IPS DF 4.7 (cell line): ENCODE measurements around the gene METTL16.
"Not testable (repeated sequence)": the region's sequence is repeated elsewhere in the genome, so short reads cannot be mapped to it uniquely, and the experiment has no call there.

ENCODE experiments used
- DNase-seq: peaks from one replicate; pipeline ENCODE4 v3.0.0-alpha.2; 2013; ENCODE audit warnings: low spot score; ENCODE audit errors: extremely low read depth

The METTL16 gene

DNA sequence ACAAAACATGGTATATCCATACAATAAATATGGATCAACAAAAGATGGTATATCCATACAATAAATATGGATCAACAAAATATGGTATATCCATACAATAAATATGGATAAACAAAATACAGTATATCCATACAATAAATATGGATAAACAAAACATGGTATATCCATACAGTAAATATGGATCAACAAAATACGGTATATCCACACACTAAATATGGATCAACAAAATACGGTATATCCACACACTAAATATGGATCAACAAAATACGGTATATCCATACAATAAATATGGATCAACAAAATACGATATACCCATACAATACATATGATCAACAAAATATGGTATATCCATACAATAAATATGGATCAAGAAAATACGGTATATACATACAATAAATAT lies 8.1 kb downstream of the METTL16 start:
- DNase-seq: no peak

DNA sequence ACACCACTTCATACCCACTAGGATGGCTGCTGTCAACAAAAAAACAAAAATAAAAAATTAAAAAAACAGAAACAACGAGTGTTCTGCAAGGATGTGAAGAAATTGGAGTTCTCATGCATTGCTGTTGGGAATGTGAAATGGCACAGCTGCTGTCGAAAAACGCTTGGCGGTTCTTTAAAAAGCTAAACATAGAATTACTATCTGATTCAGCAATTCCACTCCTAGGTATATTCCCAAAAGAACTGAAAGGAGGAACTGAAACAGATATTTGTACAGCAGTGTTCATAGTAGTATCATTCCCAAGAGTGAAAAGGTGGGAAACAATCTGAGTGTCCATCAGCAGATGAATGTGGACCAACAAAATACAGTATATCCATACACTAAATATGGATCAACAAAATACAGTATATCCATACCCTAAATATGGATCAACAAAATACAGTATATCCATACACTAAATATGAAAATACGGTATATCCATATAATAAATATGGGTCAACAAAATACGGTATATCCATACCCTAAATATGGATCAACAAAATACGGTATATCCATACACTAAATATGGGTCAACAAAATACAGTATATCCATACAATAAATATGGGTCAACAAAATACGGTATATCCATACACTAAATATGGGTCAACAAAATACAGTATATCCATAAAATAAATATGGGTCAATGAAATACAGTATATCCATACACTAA lies 8.7 kb downstream of the METTL16 start:
- no peak for DNase-seq

DNA sequence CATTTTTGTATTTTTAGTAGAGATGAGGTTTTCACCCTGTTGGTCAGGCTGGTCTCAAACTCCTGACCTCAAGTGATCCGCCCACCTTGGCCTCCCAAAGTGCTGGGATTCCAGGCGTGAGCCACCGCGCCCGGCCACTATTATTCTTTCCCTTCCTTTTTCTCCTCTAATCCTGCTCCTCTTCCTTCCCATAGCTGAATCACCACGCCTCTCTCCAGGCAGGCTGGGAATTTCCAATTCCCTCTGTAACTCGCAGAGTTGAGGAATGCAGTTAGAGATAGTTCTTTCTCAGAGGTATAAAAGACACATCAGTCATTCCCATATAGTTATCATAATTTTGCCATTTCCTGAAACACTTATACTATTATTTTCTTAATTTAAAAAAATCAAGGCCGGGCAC lies 11.2 kb downstream of the METTL16 start:
- no peak for DNase-seq

DNA sequence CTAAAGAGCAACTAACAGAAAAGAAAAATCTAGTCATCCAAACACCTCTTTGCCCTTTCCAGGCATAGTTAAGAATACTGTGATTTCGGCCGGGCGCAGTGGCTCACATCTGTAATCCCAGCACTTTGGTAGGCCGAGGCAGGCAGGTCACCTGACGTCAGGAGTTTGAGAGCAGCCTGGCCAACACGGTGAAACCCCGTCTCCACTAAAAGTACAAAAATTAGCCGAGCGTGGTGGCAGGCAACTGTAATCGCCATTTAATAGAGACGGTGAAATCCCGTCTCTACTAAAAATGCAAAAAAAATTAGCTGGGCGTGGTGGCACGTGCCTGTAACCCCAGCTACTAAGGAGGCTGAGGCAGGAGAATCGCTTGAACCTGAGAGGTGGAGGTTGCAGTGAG lies 22.4 kb downstream of the METTL16 start:
- DNase-seq: not testable (repeated sequence)

DNA sequence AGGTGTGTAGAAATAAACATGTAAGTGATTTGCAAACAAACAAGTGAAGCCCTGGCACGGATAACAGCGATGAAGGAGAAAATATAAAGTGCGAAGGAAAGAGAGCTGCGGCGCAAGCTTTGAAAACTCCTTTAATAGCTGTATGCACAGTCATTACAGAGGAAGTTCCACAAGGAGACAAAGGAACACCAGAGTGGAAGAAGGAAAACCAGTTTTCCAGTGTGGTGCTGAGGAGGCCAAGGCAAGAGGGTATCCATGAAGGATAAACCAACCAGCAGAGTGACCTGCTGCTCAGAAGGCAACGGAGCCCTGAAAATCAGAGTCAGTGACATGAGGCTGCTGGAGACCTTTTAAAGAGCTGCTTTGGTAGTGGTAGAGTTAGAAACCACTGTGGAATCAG lies 24.4 kb downstream of the METTL16 start:
- no peak for DNase-seq

DNA sequence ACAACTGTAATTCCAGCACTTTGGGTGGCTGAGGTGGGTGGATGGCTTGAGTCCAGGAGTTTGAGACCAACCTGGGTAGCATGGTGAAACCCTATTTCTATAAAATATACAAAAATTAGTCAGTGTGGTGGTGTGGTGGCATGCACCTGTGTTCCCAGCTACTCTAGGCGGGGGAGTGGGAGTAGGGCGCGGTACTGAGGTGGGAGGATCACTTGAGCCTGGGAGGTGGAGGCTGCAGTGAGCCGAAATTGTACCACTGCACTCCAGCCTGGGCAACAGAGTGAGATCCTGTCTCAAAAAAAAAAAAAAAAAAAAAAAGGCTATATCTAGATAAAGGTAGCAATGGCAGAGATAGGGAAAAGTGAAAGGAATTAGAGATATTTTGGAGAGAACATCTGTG lies 25.0 kb downstream of the METTL16 start:
- not testable (repeated sequence) for DNase-seq

DNA sequence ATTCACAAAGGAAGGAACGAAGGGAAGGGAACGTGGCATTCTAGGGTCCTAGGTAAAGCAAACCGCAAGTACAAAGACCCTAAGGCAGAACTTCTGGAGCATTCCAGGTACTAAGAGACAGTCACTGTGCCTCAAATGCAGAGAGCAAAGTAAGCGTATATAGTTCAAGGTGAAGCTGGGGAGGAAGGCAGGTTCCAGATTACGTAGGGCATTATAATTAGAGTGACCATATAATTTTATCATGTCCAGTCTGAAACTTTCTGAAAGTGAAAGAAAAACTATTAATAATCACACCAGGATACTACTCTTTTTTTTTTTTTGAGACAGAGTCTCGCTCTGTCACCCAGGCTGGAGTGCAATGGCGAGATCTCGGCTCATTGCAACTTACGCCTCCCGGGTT lies 25.7 kb downstream of the METTL16 start:
- DNase-seq: no peak

DNA sequence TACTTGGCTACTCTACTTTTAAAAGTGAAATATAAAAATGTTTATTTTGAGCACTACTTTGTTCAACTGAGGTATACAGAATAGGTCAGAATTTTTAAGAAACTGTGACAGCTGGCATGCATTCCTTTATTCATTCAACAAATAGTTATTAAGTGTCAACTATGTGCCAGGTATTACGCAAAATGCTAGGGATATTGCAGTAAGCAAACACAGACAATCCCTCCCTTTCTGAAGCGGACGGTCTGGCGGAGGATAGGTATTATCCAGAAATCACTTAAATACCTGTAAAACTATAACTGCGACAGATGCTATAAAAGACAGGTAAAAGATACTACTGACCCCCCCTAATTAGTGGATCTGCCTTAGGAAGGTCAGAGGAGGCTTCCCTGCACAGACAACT lies 26.1 kb downstream of the METTL16 start:
- no peak for DNase-seq

DNA sequence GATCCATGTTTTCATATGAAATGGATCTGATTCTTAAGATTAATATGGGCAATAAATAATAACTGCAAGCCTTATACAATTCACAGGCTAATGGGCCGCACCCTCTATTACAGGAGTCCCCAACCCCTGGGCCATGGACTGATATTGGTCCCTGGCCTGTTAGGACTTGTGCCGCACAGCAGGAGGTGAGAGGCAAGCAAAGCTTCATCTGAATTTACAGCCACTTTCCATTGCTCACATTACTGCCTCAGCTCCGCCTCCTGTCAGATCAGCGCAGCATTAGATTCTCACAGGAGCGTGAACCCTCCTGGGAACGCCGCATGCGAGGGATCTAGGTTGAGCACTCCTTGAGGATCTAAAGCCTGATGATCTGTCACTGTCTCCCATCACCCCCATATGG lies 26.8 kb downstream of the METTL16 start:
- DNase-seq: peak; percentile 33

DNA sequence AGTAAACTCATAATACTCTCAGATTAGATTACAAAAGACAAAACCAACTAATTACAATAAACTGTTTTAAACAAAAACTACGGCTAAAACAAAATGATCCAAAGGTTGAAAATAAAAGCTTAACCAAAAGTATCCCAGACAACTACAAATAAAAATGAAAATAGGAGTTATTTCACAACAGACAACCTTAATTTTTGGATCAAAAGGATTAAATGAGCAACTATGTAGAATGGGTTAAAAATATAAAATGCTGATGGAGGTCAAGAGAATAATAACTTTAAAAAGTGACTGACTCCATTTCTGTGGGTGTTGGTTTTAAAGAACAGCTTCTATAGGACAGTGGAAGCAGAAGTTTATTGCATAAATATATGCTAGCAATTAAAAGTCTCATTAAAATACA lies 28.6 kb downstream of the METTL16 start:
- no peak for DNase-seq

DNA sequence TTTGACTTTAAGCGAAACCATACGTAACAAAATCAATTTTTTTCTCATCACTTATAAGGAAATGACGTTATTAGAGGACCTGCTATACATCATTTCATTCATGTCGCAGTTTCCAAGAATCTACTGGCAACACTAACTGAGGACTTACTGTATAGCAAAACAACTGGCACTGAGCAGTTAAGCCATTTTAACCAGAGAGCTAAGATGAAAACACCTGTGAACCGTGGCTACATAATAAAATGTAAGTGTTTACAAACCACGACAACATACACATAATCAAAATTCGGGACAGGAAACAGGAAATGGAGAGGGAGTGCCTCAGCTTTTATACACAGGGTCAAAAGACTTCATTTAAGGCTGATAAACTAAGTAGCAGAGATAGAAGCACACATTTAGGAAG lies 29.5 kb downstream of the METTL16 start:
- DNase-seq: no peak

DNA sequence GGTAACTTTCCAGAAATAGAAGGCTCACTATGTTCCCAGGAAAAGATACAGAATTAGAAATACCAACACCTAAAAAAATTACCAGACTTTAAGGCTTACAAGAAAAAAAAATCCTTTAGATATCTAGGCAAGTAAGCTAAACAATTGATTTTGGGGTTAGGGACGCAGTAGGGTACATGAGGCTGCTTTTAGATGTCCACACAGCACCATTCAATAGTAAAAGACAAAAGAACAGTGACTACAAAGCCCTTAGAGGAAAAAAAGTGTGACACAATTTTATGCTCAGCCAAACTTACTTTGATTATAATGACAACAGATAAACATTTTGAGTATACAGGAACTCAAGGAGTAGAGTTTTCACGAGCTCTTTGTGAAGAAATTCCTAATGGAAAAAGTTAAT lies 29.9 kb downstream of the METTL16 start:
- no peak for DNase-seq

DNA sequence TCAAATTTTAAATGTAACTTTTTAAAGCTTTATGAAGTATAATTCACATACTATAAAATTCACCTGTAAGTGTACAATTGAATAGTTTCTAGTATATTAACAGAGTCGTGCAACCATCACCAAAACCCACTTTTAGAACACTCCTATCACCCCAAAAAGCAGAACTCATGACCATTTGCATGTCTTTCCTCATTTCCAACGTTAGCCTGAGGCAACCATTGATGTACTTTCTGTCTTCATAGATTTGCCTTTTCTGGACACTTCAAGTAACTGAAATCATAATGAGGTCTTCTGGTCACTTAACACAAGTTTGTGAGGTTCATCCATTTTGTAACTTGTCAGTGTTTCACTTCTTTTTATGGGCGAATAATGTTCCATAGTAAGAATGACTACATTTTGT lies 33.2 kb downstream of the METTL16 start:
- no peak for DNase-seq

DNA sequence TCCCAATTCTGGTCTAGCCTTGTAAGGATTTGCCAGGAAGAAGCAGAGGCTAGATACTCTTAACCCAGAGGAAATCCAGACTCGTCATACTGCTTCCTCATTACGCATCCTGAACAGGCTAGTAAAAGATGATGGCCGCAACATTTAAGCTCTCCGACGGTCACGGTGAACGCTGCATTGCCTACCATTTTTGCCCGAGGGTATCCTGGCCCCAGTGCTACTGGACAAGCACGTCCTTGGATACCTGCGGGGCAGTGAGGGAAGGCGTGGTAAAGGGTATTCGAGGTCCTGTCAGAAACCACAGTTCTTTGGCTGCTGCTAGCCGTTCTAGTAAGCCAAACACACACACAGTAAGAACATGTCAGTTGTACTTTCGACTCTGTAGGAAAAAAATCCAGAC lies 36.6 kb downstream of the METTL16 start:
- DNase-seq: no peak

DNA sequence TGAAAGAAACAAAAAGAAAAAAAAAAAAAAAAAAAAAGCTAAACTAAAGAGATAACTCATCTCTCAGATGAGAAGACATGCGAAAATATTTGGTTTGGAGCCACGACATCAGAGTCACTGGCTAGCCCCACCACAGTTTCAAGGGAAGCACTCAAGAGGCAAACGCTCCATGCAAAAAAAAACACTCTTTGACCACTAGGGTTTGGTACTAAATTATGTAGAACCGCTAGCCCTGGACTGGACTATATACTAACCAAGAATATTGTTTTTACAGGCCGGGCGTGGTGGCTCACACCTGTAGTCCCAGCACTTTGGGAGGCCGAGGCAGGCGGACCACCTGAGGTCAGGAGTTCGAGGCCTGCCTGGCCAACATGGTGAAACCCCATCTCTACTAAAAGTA lies 37.3 kb downstream of the METTL16 start:
- DNase-seq: no peak

DNA sequence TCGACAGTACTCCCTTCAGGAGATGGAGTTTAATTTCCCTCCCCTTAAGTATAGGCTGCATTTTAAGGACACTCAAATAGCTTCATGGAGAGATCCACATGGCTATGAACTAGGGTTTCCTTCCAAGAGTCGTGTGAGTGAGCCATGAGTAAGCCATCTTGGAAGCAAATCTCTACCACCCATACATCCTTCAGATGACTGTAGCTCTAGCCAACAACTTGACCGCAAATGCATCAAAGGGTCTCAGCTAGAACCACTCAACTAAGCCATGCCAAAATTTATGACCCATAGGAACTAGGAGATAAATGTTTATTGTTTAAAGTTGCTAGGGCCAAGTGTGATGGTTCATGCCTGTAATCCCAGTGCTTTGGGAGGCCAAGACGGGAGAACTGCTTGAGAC lies 43.4 kb downstream of the METTL16 start:
- no peak for DNase-seq

DNA sequence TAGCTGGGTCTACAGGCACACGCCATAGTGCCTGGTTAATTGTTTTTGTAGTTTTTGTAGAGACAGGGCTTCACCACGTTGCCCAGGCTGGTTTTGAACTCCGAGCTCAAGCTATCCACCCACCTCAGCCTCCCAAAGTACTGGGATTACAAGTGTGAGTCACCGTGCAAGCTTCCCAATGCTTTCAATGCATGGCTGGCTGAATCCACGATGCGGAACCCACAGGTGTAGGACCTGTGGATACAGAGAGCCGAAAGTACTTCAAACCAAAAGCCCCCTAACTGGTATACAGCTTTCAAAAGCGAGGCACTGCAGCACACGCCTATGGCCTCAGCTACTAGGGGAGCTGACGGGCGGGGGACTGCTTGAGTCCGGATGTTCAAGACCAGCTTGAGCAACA lies 44.8 kb downstream of the METTL16 start:
- DNase-seq: no peak

DNA sequence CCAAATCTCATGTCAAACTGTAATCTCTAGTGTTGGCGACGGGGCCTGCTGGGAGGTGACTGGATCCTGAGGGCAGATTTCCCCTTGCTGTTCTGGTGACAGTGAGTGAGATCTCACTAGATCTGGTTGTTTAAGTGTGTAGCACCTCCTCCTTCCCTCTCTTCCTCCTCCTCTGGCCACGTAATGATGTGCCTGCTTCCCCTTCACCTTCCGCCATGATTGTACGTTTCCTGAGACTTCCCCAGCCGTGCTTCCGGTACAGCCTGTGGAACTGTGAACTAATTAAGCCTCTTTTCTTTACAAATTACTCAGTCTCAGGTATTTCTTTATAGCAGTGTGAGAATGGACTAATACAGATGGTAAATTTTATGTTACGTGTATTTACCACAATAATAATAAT lies 49.2 kb downstream of the METTL16 start:
- no peak for DNase-seq

DNA sequence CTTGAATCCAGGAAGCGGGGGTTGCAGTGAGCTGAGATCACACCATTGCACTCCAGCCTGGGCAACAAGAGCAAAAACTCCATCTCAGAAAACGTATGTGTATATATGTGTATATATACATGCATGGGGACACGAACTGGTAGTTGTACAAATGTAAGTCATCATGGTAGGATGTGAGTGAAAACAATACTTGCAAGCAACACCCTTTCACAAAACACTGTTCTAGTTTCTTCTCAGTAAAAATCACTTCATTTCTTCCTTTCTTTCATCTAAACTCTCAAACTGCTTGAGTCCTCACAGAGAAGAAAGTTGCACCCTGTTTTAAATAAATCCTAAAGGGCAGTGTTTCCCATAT lies 51.8 kb downstream of the METTL16 start:
- no peak for DNase-seq

DNA sequence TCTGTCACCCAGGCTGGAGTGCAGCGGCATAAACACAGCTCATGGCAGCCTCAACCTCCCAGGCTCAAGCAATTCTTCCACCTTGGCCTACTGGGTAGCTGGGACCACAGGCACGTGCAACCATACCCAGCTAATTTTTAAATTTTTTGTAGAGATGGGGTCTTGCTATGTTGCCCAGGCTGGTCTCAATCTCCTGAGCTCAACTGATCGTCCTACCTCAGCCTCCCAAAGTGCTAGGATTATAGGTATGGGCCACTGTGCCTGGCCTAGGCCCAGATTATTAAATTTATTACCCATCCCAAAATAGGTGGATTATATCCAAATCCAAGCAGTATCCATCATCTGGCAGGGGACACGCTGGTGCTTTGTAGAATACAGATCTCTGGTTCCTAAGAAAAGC lies 53.8 kb downstream of the METTL16 start:
- no peak for DNase-seq

DNA sequence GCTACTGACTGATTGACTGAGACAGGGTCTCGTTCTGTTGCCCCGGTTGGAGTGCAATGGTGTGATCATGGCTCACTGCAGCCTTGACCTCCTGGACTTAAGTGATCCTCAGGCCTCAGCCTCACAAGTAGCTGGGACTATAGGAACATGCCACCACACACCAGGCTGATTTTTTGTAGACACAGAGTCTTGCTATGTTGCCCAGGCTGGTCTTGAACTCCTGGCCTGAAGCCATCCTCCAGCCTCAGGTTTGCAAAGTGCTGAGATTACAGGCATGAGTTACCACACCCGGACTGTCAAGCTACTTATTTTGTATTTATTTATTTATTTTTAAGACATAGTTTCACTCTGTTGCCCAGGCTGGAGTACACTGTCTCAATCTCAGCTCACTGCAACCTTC lies 55.2 kb downstream of the METTL16 start:
- no peak for DNase-seq

DNA sequence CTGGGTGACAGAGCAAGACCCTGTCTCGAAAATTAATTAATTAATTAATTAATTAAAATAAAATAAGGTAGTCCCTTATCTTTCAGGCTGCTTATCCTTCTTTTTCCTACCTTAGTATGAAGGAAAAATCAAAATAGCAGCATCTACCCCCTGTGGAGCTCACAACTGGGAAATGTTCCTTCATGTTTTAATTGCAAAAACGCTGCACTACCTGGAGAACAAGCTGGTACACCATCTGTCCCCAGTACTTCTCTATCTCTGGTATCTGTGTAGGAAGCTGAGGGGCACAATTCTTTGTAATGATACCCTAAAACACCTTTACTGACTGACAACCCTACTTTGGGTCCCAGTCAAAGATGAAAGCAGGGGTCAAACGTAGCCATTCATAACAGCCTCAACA lies 55.7 kb downstream of the METTL16 start:
- DNase-seq: no peak

DNA sequence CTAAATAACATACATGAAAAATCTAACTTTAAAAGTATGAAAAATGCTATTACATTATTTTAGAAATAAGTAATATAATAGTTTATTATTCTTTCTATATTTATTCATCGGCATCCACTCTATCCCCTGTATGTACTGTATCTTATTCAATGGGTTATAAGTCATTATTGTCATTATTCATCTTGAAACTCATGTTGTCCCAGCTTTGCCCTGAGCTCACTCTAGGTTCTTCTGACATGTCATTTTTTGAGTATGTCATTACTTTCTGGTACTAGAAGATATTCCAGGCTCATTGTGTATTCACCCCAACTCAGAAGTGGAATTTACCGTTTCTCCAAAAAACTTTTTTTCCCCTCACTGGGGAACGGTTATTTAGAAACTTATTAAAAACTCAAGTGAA lies 57.8 kb downstream of the METTL16 start:
- no peak for DNase-seq

DNA sequence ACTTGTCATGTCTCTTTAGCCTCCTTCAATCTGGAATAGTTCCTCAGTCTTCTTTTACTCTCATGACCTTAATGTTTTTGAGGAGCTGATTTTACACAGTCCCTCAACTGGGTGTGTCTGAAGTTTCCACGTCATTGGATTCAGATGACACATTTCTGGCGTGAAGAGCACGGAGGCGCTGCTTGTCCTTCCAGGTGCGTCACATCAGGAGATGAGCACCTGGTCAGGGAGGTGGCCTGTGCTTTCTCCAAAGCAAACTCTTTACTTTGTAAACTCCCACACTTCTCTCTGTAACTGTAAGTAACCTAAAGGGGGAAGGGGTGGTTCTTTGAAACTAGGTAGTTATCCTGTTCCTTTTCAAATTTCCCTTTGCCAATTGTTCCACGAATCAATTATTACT lies 58.4 kb downstream of the METTL16 start:
- no peak for DNase-seq
